ENCODE data around the gene SGPL1.
A peak's percentile ranks its signal among the peaks of the same experiment; 100 is the strongest.

Gene SGPL1

DNA sequence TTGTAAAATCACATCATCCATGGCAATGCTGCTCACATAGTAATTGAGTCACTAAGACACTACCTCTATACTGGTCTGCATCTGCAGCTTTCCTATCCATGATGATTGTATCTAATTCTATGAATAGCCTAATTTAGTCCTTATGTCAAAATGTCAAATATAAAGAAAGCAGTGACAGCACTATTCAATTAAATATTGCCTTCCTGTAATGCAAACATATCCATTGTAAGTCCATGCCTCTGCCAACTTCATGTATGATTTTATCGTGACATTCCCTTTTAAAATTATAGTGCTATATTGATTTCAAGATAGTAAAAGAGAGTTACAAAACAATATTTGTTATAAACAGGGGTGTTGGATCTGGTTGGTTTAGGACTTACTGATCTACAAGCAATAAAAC is 4.8 kb upstream of the SGPL1 start:
- DNase-seq (ENCODE audit: low read depth in 2 of 3, low spot score in 1 of 3) = no peak

DNA sequence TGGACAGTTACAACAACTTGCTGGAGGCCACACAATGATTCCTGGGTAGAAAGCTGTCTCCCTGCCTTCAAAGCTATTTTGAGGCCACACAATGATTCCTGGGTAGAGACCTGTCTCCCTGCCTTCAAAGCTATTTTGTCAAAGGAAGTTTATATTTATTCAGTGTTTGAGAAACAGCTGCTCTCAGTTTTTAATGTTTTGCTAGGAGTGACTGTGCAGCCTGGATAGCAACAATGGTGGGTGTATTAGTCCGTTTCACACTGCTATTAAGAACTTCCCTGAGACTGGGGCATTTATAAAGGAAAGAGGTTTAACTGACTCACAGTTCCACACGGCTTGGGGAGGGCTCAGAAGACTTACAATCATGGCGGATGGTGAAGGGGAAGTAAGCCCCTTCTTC is 3.9 kb upstream of the SGPL1 start:
- DNase-seq (ENCODE audit: low read depth in 2 of 3, low spot score in 1 of 3) = no peak

DNA sequence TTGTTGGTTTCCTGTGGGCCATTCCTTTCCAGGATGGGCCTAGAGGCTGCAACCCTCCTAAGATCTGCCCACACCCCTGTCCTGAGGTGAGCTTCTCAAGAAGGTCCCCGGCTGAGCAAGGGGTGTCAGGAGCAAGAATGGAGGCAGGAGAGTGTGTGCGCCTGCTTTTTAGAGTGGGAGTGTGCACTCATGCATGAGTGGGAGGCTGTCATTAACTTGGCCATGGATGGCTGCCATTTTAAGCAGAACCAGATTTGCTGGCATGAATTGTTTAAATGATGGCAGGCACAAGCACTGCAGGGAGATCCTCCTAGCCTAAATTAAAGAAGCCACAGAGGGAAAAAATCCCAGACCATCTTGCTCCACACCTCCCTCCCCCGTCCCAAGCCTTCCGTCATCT is 2.9 kb upstream of the SGPL1 start:
- no peak for DNase-seq (ENCODE audit: low read depth in 2 of 3, low spot score in 1 of 3)

DNA sequence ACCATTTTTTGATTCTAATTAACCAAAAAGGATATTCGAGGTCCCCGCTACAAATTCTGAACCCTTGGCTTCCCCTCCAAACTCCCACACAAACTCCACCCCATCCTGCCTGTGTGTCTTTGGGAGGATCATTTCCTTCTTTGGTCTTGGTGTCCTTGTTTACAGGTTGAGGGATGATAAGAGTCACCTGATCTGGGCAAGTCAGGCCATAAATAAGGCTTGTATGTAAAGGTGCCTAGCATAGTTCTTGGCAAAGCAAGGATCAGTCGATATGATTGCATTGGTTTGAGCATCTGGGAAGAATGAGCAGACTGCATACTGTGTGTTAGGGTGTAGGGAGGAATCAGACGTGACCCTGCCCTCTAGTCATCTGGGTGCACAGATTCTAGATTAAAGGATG is 1.6 kb upstream of the SGPL1 start:
- DNase-seq (ENCODE audit: low read depth in 2 of 3, low spot score in 1 of 3) = no peak

DNA sequence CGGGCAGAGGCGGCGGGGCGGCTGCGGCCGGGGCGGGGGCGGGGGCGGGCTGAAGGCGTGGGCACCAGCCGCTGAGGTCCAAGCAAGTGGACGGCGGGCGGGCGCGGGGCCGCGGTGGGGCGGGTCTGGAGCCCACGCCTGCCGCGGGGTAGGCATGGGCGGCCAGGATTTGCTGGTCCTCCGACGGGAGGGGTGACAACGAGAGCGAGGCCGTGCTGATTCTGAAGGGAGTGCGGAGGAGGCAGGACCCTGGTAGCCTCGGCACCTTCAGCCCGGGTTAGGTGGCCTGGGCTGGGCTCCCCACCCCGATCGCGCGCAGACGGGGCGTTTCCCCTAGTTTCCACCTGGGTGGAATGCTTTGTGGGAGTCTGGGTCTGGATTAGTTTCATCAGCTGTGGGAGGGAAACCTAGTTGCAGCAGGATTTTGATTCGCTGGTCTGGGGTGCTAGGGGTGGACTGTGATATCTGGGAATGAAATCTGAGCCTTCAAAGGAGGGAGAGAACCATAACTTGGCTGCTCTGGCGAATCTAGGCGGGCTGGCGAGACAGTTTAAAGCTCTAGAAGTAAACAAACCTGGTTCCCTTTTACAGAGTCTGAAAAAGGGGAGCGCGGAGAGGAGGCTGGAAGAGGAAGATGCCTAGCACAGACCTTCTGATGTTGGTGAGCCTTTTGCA is 609 bp downstream of the SGPL1 start:
- DNase-seq (ENCODE audit: low read depth in 2 of 3, low spot score in 1 of 3) = peak in 2 of 3 donors; percentile 17 to 26

DNA sequence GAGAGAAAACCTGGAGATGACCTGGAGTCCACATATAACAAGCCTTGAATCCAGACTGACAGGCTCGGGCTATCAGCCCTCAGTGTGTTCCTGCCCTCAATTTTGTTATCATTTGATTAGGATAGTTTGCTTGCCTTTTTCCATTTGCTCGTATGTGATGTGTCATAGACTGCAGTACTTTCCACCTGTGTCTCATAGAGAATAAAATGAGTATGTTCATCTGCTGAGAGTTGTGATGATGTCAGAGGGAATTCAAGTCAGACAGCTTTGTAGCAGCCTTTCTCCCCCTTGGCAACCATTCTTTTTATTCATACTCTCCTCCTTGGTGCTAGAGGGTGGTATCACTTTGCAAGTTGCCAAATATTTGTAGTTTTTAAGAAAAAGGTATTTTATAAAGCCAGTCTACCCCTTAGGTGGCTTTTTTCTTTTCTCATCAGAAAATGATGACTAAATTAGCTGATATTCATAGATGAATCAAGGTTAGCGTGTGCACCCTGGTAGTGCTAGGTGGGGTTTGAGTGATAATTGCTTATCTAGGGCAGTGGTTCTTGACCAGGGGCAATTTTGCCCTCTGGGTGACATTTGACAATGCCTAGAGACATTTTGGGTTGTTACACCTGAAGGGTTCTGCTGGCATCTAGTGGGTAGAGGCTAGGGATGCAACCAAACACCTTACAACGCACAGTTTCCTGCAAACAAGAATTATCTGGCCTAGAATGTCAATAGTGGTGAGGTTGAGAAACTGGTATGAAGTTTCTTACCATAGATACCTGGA is 5.4 kb downstream of the SGPL1 start:
- no peak for DNase-seq (ENCODE audit: low read depth in 2 of 3, low spot score in 1 of 3)

DNA sequence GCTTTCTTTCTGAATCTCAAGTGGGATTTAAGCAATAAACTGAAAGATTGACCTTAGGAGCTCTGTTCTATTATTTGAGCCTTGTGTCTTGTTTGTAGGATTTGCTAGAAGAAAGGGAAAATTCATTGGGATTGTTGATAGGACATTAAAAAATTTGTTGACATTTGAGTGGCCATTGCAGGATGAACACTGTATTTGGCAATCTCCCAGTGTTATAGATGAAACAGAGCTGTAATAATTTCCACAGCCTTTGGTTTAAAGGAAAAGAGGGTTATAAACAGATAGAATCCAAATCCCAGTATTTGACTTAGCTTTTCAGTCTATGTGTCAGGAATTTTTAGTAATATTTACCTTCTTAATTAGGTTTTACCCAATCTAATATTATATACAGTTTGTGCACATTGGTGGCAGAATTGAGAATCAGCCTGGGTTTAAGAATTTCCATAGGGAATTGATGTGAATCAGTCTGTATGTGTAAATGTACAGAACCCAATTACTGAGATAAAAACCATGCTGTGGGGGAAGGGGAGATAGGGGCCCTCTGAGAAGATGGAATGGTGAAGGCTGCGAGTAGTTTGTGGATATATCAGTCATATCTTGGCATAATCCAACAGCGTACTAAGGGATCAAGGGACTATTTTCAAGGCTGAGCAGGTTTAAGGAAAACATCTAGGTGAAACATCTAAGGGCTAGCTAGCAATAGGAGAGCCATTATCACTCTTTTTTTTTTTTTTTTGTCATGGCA is 6.5 kb downstream of the SGPL1 start:
- no peak for DNase-seq (ENCODE audit: low read depth in 2 of 3, low spot score in 1 of 3)

DNA sequence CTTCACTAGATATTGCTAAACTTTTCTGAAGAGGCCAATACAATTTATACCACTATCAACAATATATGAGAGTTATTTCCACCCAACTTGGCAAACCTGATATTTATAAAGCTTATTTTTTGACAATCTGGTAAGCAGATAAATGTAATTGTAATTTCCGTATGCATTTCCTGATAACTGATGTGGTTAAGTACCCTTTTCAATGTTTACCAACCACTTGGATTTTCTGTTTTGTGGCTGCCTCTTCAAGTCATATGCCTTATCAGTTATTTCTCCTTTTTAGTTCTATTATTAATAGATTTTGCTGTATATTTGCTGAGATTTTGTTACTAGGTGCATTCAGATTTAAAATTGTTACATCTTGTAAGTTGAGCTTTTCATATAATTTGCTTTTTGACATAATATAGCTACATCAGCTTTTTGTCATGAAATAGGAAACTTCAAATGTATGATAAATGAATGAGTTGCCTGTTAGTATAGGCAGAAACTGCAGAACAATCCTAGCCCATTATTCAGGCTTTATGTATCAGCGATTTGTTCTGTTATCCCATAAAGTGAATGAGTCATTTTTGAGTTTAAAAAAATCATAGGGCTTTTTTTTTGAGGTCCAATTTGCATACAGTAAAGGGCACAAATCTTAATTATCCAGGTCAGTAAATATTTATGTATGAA is 11.5 kb downstream of the SGPL1 start:
- DNase-seq (ENCODE audit: low read depth in 2 of 3, low spot score in 1 of 3) = no peak

DNA sequence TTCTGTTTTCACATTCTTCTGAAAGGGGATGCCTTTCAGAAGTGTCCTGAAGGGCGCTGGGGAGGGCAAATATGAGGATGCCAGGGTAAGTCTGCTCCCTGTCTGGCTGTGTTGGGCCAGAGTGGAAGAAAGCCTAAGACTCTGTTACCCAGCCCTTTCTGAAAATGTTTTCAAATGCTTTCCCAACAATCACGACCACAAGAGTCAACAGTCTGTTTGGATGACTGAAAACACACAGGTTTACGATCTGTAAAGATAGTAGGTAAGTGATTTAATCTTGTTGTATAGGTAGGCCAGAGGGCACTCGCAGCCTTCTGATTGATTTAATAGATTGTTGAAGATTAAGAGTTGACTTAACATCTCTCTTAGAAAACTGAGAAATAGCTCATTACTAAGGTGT is 13.2 kb downstream of the SGPL1 start:
- DNase-seq (ENCODE audit: low read depth in 2 of 3, low spot score in 1 of 3) = no peak

DNA sequence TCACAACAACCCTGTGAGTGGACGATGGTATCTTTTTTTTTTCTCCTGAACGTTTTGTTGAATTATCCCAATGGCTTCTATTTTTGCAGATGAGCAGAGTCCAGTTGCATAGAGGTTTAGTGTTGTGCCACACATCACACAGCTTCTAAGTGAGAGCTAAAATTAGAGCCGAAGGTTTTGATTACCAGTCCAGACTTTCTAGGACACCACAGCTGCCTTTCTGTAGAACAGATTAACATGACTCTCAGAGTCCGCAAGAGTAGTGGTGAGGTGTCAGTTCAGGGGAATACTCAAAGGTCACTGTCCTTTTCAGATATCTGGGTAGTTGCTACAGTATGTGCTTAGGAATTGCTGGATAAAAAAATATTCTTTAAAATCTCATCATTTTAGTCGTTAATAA is 13.8 kb downstream of the SGPL1 start:
- DNase-seq (ENCODE audit: low read depth in 2 of 3, low spot score in 1 of 3) = no peak

DNA sequence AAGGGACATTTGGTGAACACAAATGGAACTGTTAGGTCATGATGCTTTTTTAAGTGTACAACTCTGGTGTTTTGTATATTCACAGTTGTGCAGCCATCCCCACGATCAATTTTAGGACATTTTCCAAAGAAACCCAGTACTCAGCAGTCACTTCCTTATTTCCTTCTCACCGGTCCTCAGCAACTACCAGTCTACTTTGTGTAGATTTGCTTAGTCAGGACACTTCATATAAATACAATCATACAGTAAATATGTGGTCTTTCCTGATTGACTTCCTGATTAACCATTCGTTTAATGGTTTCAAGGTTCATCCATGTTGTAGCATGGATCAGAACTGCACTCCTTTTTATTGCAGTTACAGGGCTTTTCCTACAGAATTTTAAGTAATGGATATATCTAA is 14.4 kb downstream of the SGPL1 start:
- DNase-seq (ENCODE audit: low read depth in 2 of 3, low spot score in 1 of 3) = no peak

DNA sequence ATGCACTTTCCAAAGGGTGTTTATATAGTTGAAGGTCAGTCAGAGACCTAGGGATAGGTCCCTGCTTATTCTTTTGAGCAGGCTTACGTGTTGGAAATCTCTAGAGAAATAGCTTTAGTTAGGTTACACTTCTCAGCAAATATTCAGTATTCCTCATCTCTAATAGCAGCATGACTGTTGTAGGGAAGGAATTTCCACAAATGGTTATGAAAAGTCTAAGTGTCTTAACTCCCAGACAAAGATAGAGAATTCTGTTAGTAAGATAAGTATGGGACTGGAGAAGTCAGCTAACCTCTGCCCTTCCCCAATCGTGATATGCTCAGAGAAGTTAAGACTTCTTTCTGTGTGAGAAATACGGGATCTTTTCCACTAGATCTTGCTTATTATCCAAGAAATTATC is 16.5 kb downstream of the SGPL1 start:
- no peak for DNase-seq (ENCODE audit: low read depth in 2 of 3, low spot score in 1 of 3)

DNA sequence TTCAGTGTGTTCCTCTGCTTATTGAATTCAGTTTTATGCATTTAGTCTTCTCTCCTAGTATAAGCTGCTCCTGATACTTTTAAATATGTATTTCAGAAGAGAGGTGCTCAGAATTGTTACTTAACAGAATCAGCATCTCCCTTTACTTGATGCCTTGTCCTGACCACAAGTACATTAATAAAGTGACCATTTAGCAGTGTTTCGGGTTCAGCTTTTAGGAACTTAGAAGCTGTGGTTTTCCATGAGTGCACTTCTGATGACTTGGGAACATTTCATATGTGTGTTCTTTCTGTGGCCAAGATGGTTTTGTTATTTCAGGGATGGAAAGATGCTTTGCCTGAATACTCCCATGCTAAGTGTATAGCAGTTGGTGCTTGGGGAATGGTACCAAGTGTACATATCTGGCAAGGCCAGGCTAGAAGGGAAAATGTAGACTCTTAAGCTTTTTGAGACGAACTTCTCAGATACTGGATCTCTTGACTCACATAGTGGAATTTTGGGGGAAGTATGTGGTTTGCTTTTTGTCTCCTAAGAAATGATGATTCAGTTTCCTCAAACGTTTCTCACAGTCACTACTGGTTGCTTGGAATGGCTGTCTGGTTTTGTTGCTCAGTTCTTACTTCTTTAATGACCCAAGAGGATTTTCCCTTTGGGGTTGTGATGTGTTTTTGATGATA is 17.2 kb downstream of the SGPL1 start:
- DNase-seq (ENCODE audit: low read depth in 2 of 3, low spot score in 1 of 3) = no peak

DNA sequence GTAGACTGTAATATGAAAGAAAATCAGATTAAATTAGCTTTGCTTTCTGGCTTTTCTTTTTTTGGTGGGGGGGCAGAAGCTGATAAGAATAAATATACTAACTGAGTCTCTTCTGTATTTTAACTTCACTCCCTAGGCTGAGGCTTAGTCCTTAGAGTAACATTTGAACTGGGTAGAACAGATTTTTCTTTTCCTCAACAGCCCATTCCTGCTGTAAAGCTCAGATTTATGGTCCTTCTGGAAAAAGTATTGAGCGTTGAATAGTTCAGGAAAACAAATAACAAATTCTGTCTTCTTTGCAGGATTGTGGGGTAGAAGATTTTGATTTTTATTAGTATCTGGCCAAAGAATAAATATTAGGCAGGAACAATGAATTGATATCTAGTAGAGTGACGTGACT is 17.9 kb downstream of the SGPL1 start:
- DNase-seq (ENCODE audit: low read depth in 2 of 3, low spot score in 1 of 3) = no peak

DNA sequence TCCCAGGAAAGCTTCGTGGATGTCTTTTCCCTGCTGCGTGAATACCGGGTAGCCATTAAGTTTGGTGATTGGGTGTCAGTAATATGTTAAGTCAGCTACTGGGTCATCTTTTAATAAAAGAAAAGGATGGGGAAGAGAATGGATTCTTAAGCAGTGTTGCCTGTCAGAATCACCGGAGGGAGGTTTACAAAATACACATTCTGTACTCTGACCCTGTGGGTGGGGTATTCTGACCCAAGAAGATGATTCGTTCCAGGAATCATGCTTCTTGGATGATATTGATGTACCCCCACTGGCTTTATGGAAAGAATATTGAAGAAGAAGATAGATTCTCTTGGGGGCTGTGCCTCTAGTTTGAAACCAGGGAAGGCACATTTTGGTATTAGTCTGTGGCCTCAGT is 18.3 kb downstream of the SGPL1 start:
- no peak for DNase-seq (ENCODE audit: low read depth in 2 of 3, low spot score in 1 of 3)

DNA sequence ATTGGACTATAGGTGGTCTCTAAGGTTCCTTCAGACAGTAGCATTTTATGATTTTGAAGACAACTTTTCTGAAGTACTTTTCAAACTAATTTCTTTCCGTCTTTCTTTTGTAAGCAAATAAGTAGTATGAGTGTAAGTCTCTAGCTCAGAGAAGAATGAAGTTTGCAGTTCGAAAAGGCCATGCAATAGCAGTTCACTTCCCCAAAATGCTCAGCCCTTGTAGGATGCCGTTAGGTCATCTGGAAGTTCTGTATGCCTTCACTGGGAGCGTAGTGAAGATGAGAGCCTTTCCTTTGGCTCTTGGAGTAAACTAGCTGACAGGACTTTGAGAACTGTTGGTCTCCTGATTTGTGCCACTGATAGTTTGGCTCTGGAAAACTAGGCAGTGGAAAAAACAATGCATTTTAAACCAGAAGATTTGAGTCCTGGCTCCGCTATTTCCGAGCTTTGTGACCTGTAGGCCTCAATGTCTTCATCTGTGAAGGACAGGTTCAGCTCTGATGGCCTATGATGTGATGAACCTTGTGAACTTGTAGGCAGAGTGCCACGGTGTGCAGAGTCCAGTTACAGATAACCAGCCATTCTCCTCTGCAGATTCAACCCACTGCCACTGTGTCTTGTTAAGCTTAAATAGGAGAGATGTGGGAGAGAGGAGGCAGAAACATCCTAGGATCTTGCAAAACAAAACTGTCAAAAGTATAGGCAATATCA is 18.8 kb downstream of the SGPL1 start:
- no peak for DNase-seq (ENCODE audit: low read depth in 2 of 3, low spot score in 1 of 3)

DNA sequence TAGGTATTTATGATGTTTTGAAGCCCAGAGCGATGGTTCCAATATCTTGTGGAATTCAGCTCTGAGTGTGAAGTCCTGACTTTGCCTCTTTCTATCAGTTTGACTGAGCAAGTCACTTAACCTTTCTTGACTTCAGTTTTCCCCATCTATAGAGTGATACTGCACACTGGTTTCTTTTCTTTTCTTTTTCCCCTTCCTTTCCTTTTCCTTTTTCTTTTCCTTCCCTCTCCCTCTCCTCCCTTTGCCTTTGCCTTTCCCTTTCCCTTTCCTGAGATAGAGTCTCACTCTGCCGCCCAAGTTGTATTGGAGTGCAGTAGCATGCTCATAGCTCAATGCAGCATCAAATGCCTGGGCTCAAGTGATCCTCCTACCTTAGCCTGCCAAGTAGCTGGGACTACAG is 20.6 kb downstream of the SGPL1 start:
- no peak for DNase-seq (ENCODE audit: low read depth in 2 of 3, low spot score in 1 of 3)

DNA sequence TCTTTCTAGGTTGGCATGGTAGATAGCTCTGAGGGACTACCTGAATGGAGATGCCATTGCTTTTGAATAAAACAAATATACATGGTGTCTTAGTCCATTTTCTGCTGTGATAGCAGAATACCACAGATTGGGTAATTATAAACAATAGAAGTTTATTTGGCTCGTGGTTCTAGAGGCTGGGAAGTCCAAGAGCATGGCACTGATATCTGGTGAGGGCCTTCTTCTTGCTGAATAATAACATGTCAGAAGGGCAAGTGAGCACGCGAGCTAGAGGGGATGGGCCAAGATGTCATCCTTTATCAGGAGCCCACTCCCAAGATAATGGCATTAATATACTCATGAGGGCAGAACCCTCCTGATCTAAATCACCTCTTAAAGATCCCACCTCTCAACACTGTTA is 21.9 kb downstream of the SGPL1 start:
- DNase-seq (ENCODE audit: low read depth in 2 of 3, low spot score in 1 of 3) = no peak

DNA sequence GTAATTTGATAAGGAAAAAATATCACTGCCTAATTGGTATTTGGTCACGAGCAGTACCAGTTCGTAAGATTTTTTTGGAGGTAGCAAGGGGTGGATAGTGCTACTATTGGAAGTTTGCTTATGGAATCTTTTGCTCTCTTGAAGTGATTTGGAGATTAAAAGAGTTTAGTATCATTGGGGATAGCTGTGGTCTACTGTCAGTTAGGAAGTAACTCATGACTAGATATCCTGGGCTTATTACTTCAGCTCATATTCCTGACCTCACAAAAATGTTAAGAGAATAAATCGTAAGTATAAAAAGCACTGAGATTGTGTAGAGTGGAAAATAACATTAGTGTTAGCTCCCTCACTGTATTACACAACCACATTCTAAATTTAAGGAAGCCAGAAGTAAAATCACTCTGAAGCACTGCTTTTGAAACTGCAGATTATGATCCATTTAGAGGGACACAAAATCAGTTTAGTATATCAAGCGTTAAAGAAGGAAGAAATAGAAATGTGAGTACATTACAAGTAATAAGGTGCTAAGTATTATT is 22.6 kb downstream of the SGPL1 start:
- no peak for DNase-seq (ENCODE audit: low read depth in 2 of 3, low spot score in 1 of 3)

DNA sequence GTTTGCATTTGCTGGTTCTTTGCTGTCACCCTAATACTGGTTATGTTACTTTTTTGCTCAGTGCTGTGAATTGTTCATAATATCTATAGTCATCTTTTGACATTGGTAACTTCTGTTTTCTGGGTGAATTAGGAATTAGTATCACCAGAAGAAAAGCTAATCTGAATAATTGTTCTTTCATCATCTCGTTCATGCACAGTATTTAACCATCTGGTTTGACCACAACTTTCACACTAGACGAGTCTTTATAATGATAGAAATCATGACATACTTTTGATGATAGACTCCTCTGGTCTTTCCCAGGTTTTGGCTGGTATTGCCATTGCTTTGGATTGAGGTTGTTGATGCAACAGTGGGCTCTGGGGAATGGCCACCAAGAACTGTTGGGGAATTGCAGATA is 25.1 kb downstream of the SGPL1 start:
- no peak for DNase-seq (ENCODE audit: low read depth in 2 of 3, low spot score in 1 of 3)
